ENCODE data around the gene TEX264. TPM values are rescaled to one million over a fixed set of nuclear protein-coding genes. Genes with fewer than 3 reads are reported as not detected.
A peak's percentile ranks its signal among the peaks of the same experiment; 100 is the strongest.

The TEX264 gene
- total and polyA plus RNA-seq, 2 of the 13 experiments (the other 11 are each of a cell fraction or from before 2014, with no cell fraction given), result 35.2 to 52.1 TPM

DNA sequence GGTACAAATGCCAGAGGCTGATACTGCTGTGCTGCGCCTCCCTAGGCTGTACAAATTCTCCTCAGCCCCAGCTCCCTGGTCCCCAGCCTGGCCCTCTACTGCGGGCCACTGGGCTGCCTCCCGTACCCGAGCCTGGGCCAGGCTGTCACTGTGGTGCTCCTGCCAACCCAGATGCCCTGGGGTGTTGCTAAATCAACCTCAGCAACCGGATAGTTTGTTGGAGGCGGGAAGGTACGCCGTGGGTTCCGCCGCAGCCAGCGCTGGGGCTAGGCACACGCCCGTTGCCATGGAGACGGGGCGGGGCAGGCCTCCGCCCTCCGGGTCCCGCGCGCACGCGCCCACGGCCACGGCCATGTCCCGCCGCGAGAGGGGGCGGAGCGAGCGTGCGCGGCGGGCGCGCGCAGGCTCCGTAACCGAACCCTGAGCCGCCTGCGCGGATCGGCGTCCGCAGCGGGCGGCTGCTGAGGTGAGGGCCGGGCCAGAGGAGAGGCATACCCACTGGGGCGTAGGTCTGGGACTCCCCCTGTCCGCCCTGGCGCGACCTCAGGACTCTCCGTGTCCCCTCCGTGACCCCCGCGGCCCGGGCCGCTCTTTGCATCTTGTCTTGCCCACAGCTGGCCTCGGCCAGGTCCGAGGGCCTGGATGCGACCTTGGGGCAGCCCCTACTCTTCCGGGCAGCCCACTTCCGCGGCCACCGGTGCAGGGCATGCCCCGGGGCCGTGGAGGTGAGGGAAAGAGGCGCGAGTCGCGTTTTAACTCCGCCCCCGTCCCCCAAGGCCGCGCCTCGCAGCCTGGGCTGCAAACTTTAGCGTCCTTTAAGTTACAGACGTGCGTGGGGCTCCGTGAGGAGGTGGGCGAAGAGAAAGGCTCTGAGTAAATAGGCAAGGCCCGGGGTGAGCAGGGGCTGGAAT is at the start of gene TEX264 (continued):
- TF ChIP-seq, protein P1, sequence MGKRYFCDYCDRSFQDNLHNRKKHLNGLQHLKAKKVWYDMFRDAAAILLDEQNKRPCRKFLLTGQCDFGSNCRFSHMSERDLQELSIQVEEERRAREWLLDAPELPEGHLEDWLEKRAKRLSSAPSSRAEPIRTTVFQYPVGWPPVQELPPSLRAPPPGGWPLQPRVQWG (CRISPR knock-in tag; IDR thresholded peaks at IDR 0.05; ENCODE audit: borderline replicate concordance, low read depth), result no peak
- TF ChIP-seq KAT7 (CRISPR knock-in tag; IDR thresholded peaks at IDR 0.05; ENCODE audit: borderline replicate concordance) (no peak; the same call in 1 of the 2 replicates), NCOR1 (IDR thresholded peaks at IDR 0.05; ENCODE audit: borderline replicate concordance, low read length) (no peak), ZNF20 (CRISPR knock-in tag; IDR thresholded peaks at IDR 0.05) (no peak), ZSCAN12 (CRISPR knock-in tag; IDR thresholded peaks at IDR 0.05) (0 out of 2 replicates have a peak, but pooled peaks have one; percentile 24), ARNTL (CRISPR knock-in tag; IDR thresholded peaks at IDR 0.05) (no peak; the same call in none of the 2 replicates), SNRNP70 (IDR thresholded peaks at IDR 0.05; ENCODE audit: low read depth, low read length) (no peak), CC2D1A (CRISPR knock-in tag; IDR thresholded peaks at IDR 0.05) (no peak), ZNF430 (CRISPR knock-in tag; IDR thresholded peaks at IDR 0.05) (peak; percentile 89), DR1 (CRISPR knock-in tag; IDR thresholded peaks at IDR 0.05) (peak; percentile 47), TEAD2 (CRISPR knock-in tag; IDR thresholded peaks at IDR 0.05) (no peak), RORA (CRISPR knock-in tag; IDR thresholded peaks at IDR 0.05) (no peak), HNF4A (CRISPR knock-in tag; IDR thresholded peaks at IDR 0.05) (peak; percentile 30; the same call in 1 of the 2 replicates)
- TF ChIP-seq, protein P2, sequence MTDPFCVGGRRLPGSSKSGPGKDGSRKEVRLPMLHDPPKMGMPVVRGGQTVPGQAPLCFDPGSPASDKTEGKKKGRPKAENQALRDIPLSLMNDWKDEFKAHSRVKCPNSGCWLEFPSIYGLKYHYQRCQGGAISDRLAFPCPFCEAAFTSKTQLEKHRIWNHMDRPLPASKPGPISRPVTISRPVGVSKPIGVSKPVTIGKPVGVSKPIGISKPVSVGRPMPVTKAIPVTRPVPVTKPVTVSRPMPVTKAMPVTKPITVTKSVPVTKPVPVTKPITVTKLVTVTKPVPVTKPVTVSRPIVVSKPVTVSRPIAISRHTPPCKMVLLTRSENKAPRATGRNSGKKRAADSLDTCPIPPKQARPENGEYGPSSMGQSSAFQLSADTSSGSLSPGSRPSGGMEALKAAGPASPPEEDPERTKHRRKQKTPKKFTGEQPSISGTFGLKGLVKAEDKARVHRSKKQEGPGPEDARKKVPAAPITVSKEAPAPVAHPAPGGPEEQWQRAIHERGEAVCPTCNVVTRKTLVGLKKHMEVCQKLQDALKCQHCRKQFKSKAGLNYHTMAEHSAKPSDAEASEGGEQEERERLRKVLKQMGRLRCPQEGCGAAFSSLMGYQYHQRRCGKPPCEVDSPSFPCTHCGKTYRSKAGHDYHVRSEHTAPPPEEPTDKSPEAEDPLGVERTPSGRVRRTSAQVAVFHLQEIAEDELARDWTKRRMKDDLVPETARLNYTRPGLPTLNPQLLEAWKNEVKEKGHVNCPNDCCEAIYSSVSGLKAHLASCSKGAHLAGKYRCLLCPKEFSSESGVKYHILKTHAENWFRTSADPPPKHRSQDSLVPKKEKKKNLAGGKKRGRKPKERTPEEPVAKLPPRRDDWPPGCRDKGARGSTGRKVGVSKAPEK (CRISPR knock-in tag; IDR thresholded peaks at IDR 0.05; ENCODE audit: borderline replicate concordance), result no peak
- TF ChIP-seq, protein P3, sequence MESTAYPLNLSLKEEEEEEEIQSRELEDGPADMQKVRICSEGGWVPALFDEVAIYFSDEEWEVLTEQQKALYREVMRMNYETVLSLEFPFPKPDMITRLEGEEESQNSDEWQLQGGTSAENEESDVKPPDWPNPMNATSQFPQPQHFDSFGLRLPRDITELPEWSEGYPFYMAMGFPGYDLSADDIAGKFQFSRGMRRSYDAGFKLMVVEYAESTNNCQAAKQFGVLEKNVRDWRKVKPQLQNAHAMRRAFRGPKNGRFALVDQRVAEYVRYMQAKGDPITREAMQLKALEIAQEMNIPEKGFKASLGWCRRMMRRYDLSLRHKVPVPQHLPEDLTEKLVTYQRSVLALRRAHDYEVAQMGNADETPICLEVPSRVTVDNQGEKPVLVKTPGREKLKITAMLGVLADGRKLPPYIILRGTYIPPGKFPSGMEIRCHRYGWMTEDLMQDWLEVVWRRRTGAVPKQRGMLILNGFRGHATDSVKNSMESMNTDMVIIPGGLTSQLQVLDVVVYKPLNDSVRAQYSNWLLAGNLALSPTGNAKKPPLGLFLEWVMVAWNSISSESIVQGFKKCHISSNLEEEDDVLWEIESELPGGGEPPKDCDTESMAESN (CRISPR knock-in tag; conservative IDR thresholded peaks at IDR 0.05), result 0 out of 2 replicates have a peak, but pooled peaks have one; percentile 19
- TF ChIP-seq, protein P4, sequence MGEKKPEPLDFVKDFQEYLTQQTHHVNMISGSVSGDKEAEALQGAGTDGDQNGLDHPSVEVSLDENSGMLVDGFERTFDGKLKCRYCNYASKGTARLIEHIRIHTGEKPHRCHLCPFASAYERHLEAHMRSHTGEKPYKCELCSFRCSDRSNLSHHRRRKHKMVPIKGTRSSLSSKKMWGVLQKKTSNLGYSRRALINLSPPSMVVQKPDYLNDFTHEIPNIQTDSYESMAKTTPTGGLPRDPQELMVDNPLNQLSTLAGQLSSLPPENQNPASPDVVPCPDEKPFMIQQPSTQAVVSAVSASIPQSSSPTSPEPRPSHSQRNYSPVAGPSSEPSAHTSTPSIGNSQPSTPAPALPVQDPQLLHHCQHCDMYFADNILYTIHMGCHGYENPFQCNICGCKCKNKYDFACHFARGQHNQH (CRISPR knock-in tag; IDR thresholded peaks at IDR 0.05), result peak; percentile 67; the same call in 1 of the 2 replicates
- TF ChIP-seq, protein P5, sequence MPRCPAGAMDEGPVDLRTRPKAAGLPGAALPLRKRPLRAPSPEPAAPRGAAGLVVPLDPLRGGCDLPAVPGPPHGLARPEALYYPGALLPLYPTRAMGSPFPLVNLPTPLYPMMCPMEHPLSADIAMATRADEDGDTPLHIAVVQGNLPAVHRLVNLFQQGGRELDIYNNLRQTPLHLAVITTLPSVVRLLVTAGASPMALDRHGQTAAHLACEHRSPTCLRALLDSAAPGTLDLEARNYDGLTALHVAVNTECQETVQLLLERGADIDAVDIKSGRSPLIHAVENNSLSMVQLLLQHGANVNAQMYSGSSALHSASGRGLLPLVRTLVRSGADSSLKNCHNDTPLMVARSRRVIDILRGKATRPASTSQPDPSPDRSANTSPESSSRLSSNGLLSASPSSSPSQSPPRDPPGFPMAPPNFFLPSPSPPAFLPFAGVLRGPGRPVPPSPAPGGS (CRISPR knock-in tag; IDR thresholded peaks at IDR 0.05), result peak; percentile 71; the same call in 1 of the 2 replicates
